ENCODE data around the gene ZNF48. TPM values are rescaled to one million over a fixed set of nuclear protein-coding genes. Genes with fewer than 3 reads are reported as not detected.

ZNF48 gene
- total RNA-seq, 2 experiments from 2014 or later = 13.7 to 13.9 TPM

- POLR2A ChIA-PET = interaction anchor here (1.0 kb wide), 1 partner anchor 40 kb away, joined by 3 read pairs; the partner anchor contains the start of gene ZNF48
- peak; percentile 35 for DNase-seq
- CTCF ChIA-PET = interaction anchor here (1.1 to 2.3 kb wide), 6 partner anchors 10 to 55 kb away, joined by 3 to 8 read pairs (median 4); partner anchors contain the start of gene TBC1D10B
- no peaks in the 10 kb centered on the region for H3K27me3 Mint-ChIP-seq
- no peaks in the 10 kb centered on the region for H3K9me3 Mint-ChIP-seq
- peaks cover 47% of the 10 kb centered on the region for H3K36me3 Mint-ChIP-seq (ENCODE audit: low read depth)
- peaks cover 49% of the 10 kb centered on the region for H3K4me1 Mint-ChIP-seq
- H3K27ac Mint-ChIP-seq = peak overlapping the region; percentile 92
- peak overlapping the region; percentile 91 for H3K4me3 Mint-ChIP-seq
Observed at GRCh38 chr16:30354423-30355143, 40.6 kb upstream of the ZNF48 start.

- ChIA-PET POLR2A (interaction anchor here (0.5 to 1.0 kb wide), 2 partner anchors 16 to 40 kb away, joined by 3 to 5 read pairs; partner anchors contain the start of gene ZNF48), CTCF (interaction anchor here (1.0 to 2.3 kb wide), 8 partner anchors 10 to 54 kb away, joined by 3 to 8 read pairs (median 4); partner anchors contain the start of gene TBC1D10B)
- no peaks in the 10 kb centered on the region for H3K27me3 Mint-ChIP-seq
- peak; percentile 88 for DNase-seq
- peak within 1 kb of the TSS; percentile 92 for H3K27ac Mint-ChIP-seq
- peaks cover 46% of the 10 kb centered on the region for H3K4me1 Mint-ChIP-seq
- H3K9me3 Mint-ChIP-seq = no peaks in the 10 kb centered on the region
- peak within 1 kb of the TSS; percentile 91 for H3K4me3 Mint-ChIP-seq
- H3K36me3 Mint-ChIP-seq (ENCODE audit: low read depth) = peaks cover 46% of the 10 kb centered on the region
Observed at GRCh38 chr16:30355144-30355953, 39.9 kb upstream of the ZNF48 start, which contains the start of gene CD2BP2. TSS of gene CD2BP2 (minus strand) at chr16:30355308. CDS start at chr16:30354681, 627 bp downstream.

- POLR2A ChIA-PET = interaction anchor here (0.5 kb wide), 1 partner anchor 17 kb away, joined by 5 read pairs; no protein-coding TSS in a partner anchor
- CTCF ChIA-PET = interaction anchor here (1.0 to 1.6 kb wide), 2 partner anchors 11 to 15 kb away, joined by 3 to 6 read pairs; no protein-coding TSS in a partner anchor
- peaks cover 46% of the 10 kb centered on the region for H3K36me3 Mint-ChIP-seq (ENCODE audit: low read depth)
- no peaks in the 10 kb centered on the region for H3K27me3 Mint-ChIP-seq
- no peak for DNase-seq
- H3K9me3 Mint-ChIP-seq = no peaks in the 10 kb centered on the region
- H3K4me3 Mint-ChIP-seq = peak overlapping the region; percentile 91
- peaks cover 44% of the 10 kb centered on the region for H3K4me1 Mint-ChIP-seq
- peak overlapping the region; percentile 92 for H3K27ac Mint-ChIP-seq
Observed at GRCh38 chr16:30355954-30356308, 39.3 kb upstream of the ZNF48 start.

GRCh38 chr16:30356401-30357084 is 38.7 kb upstream of the ZNF48 start:
- Mint-ChIP-seq H3K36me3 (ENCODE audit: low read depth) (peaks cover 44% of the 10 kb centered on the region), H3K4me3 (peak overlapping the region; percentile 91), H3K27ac (peak overlapping the region; percentile 92), H3K9me3 (no peaks in the 10 kb centered on the region), H3K4me1 (peaks cover 46% of the 10 kb centered on the region), H3K27me3 (no peaks in the 10 kb centered on the region)
- DNase-seq = no peak
- ChIA-PET POLR2A (no interaction called here), CTCF (interaction anchor here (0.7 to 1.6 kb wide), 4 partner anchors 12 to 15 kb away, joined by 3 to 6 read pairs (median 4); no protein-coding TSS in a partner anchor)

- Mint-ChIP-seq H3K4me3 (no peak overlapping the region), H3K27ac (no peak overlapping the region), H3K4me1 (peaks cover 44% of the 10 kb centered on the region), H3K36me3 (ENCODE audit: low read depth) (peaks cover 42% of the 10 kb centered on the region), H3K27me3 (no peaks in the 10 kb centered on the region), H3K9me3 (no peaks in the 10 kb centered on the region)
- DNase-seq = no peak
- ChIA-PET POLR2A (no interaction called here), CTCF (interaction anchor here (0.7 to 1.6 kb wide), 4 partner anchors 11 to 52 kb away, joined by 3 to 6 read pairs (median 4); no protein-coding TSS in a partner anchor)
Observed at GRCh38 chr16:30357085-30357714, 38.0 kb upstream of the ZNF48 start.

- peaks cover 47% of the 10 kb centered on the region for H3K4me1 Mint-ChIP-seq
- ChIA-PET CTCF (interaction anchor here (0.8 to 1.4 kb wide), 4 partner anchors 10 to 51 kb away, joined by 3 to 4 read pairs (median 3); no protein-coding TSS in a partner anchor), POLR2A (interaction anchor here (0.6 kb wide), 1 partner anchor 257 kb away, joined by 3 read pairs; no protein-coding TSS in a partner anchor)
- peaks cover 41% of the 10 kb centered on the region for H3K36me3 Mint-ChIP-seq (ENCODE audit: low read depth)
- no peak for DNase-seq
- no peak overlapping the region for H3K4me3 Mint-ChIP-seq
- no peaks in the 10 kb centered on the region for H3K9me3 Mint-ChIP-seq
- no peak overlapping the region for H3K27ac Mint-ChIP-seq
- H3K27me3 Mint-ChIP-seq = no peaks in the 10 kb centered on the region
Observed at GRCh38 chr16:30357715-30358576, 37.3 kb upstream of the ZNF48 start.

GRCh38 chr16:30358577-30358936 is 36.7 kb upstream of the ZNF48 start:
- no peak for DNase-seq
- Mint-ChIP-seq H3K9me3 (no peaks in the 10 kb centered on the region), H3K27ac (peak overlapping the region; percentile 36), H3K36me3 (ENCODE audit: low read depth) (peaks cover 42% of the 10 kb centered on the region), H3K4me3 (no peak overlapping the region), H3K4me1 (peaks cover 48% of the 10 kb centered on the region), H3K27me3 (no peaks in the 10 kb centered on the region)
- ChIA-PET POLR2A (interaction anchor here (0.6 kb wide), 1 partner anchor 256 kb away, joined by 3 read pairs; no protein-coding TSS in a partner anchor), CTCF (interaction anchor here (1.0 to 1.4 kb wide), 2 partner anchors 13 to 22 kb away, joined by 3 read pairs; no protein-coding TSS in a partner anchor)

- Mint-ChIP-seq H3K27ac (peak overlapping the region; percentile 36), H3K4me1 (peaks cover 41% of the 10 kb centered on the region), H3K9me3 (no peaks in the 10 kb centered on the region), H3K27me3 (no peaks in the 10 kb centered on the region), H3K4me3 (no peak overlapping the region), H3K36me3 (ENCODE audit: low read depth) (peaks cover 42% of the 10 kb centered on the region)
- DNase-seq = no peak
- CTCF ChIA-PET = interaction anchor here (0.9 to 1.4 kb wide), 4 partner anchors 12 to 39 kb away, joined by 3 to 4 read pairs (median 3); partner anchors contain the start of gene SEPTIN1
- POLR2A ChIA-PET = interaction anchor here (0.6 kb wide), 1 partner anchor 255 kb away, joined by 3 read pairs; no protein-coding TSS in a partner anchor
Observed at GRCh38 chr16:30358990-30359870, 36.0 kb upstream of the ZNF48 start.

- no peaks in the 10 kb centered on the region for H3K9me3 Mint-ChIP-seq
- no peak overlapping the region for H3K27ac Mint-ChIP-seq
- DNase-seq = no peak
- peaks cover 42% of the 10 kb centered on the region for H3K4me1 Mint-ChIP-seq
- no peak overlapping the region for H3K4me3 Mint-ChIP-seq
- POLR2A ChIA-PET = no interaction called here
- H3K36me3 Mint-ChIP-seq (ENCODE audit: low read depth) = peaks cover 44% of the 10 kb centered on the region
- no peaks in the 10 kb centered on the region for H3K27me3 Mint-ChIP-seq
- CTCF ChIA-PET = interaction anchor here (0.6 to 1.7 kb wide), 5 partner anchors 10 to 130 kb away, joined by 3 to 6 read pairs (median 3); partner anchors contain the start of genes SEPTIN1 and TBC1D10B
Observed at GRCh38 chr16:30359871-30360170, 35.4 kb upstream of the ZNF48 start.

GRCh38 chr16:30361180-30361579 is 34.0 kb upstream of the ZNF48 start:
- Mint-ChIP-seq H3K4me1 (peaks cover 40% of the 10 kb centered on the region), H3K36me3 (ENCODE audit: low read depth) (peaks cover 55% of the 10 kb centered on the region), H3K27ac (peak overlapping the region; percentile 78), H3K27me3 (no peaks in the 10 kb centered on the region), H3K4me3 (no peak overlapping the region), H3K9me3 (no peaks in the 10 kb centered on the region)
- ChIA-PET CTCF (interaction anchor here (1.7 kb wide), 1 partner anchor 8 kb away, joined by 6 read pairs; the partner anchor contains the start of gene TBC1D10B), POLR2A (no interaction called here)
- DNase-seq = no peak

Data from activated CD4-positive, alpha-beta T cell treated with anti-CD3 and anti-CD28 coated beads, Interleukin-2, amount 10 ng/mL, durations not matched to agents 7 days and 5 days (primary cell).